NCI-H128 (cell line): ENCODE results near the gene MROH7.
"Not testable (repeated sequence)": the region's sequence is repeated elsewhere in the genome, so short reads cannot be mapped to it uniquely, and the experiment has no call there.

Experiments used
- DNase-seq: peaks from one replicate; lab custom pipeline; 2025; ENCODE audit not compliant: unreplicated experiment; lab: John Stamatoyannopoulos, UW

The MROH7 gene

DNA sequence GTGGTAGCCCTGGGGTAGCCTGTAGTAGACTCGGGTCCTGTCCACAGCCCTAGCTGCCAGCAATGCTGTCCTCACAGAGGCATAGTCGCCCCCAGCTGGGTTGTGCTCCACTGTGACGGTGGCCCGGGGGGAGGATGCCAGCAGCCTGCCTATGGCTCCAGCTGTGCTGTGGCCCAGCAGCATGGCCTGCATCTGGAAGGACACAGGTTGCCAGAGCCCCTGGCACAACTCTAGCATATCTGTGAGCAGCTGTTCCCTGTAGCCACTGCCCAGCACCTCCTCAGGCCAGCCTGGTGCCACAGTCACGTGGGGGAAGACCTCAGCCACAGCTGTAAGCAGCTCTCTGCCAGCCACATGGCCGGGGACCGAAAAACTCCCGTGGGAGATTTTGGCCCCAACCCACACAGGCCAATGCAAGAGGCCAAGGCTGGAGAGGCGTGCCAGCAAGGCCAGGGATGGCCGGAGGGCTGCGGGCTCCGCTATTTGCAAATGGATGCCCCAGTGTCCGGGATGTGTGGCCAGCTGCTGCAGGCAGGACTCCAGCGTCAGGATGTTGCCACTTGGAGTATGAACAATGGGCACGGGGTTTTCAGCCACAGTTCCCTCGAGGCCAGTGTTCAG, 32.2 kb upstream of the MROH7 start:
- DNase-seq = no peak

GRCh38 chr1:54610048-54610447, 31.5 kb upstream of the MROH7 start:
- DNase-seq = no peak

- DNase-seq = no peak
Measured at GRCh38 chr1:54610601-54611580, 30.7 kb upstream of the MROH7 start.

DNA sequence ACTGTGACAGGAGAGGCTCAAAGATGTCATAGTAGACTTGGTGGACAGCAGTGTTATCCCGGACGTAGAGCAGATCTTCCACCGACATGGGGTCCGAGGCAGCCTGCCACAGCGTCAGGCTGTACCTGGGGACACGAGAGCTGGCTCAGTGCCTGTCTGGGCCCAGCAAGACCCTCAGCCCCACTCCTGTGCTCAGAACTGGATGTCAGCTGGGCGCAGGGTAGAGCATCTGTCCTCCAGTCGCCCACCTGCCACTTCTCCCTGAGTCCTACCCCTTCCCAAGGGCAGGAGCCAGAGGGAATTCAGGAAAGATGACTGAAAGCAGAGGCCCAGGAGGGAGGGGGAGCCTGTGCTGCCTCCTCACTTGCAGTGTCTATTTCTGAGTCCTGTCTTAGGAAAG, 30.0 kb upstream of the MROH7 start:
- DNase-seq = no peak

DNA sequence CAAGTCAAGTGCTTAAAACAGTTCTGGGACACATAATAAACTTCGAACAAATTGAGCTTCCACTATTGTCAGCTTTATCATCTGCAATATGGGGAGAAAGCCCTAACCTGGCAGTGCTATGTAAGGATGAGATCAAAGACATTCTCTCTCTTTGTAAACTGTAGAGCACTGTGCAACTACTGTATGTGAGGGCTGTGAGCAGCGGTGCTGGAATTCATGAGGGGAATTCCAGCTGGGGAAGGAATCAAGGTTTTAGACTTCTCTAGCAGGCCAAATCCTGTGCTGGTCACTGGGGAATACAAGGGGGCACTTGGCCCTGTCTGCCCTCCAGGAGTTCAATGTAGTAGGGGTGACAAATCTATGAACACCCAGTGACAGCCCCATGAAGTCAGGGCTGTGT, 27.6 kb upstream of the MROH7 start:
- DNase-seq = no peak

- DNase-seq = no peak
Measured at GRCh38 chr1:54614563-54614962, 27.0 kb upstream of the MROH7 start.

DNA sequence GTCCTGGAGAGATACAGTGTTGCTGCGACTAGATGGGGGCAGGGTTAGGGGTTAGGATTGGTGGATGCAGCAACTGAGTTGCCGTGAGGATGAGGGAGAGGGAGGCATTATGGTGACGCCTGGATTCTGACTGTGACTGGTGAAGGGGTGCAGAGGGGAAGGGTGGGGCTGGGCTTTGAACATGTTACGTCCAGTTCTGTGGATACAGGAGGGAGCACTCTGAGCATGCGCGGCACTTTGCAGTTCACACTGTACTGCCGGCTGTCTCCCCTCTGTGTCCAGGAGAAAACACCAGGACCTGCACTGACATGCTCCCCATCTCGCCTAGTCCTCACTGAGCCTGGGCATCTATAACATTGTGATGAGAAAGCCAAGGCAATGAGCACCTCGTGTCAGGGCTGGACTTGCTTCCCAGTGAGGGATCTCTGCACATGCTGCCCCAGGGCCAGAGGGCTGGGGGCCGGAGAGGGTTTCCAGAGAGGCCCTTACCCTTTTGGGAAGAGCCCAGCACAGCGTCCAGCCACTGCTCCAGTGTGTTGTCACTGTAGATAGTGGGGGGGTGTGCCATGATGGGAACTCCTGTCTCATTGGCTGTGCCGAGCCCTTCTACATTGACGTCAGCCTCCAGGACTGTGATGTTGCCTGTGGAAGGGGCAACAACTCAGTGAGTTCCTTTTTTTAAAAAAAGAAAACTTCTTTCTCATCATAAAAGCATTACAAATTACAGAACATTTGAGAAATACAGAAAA, 25.9 kb upstream of the MROH7 start:
- no peak for DNase-seq

DNA sequence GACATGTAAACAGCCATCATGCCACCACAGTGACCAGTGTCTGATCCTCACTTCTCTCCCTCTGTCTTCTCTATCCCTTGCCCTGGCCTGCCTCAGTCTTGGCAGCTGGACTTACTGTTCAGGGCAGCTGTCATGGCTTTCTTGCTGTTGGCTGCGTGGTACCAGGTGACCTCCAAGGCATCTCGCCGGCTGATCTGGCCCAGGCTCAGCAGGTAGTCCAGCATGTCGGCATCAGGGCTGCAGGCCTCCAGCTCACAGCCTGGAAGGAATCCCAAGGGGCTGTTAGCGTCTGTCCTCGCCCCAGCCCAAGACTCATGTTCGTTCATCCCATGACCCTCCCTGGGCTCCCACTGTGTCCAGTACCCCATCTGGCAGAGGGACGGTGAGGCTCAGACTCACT, 21.8 kb upstream of the MROH7 start:
- DNase-seq = no peak

- DNase-seq = no peak
Measured at GRCh38 chr1:54623216-54624007, 18.2 kb upstream of the MROH7 start, which contains the start of gene FAM151A. Gene FAM151A, minus strand, starts transcription at chr1:54623525. Its CDS starts 130 bp downstream, at chr1:54623395.

GRCh38 chr1:54624466-54625464, 16.8 kb upstream of the MROH7 start:
- no peak for DNase-seq

DNA sequence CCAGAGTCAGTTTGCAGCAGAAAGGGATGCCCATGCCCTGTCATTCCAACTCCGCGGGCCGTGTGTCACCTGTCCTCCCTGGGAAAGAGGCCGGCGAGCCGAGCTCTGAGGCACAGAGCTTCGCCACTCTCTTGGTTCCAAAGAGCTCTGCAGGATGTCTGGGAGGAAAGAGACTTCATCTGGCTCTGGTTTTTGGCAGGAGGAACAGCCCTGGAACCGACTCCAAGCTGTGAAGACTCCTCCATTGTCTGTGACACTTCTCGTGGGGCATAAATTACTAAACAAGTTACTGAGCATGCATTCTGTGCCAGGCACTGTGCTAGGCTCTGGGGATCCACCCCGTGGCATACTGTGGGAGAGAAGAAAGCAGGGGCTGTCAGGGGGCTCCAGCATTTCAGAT, 14.4 kb upstream of the MROH7 start:
- no peak for DNase-seq

GRCh38 chr1:54635804-54636203, 5.8 kb upstream of the MROH7 start:
- DNase-seq = not testable (repeated sequence)

DNA sequence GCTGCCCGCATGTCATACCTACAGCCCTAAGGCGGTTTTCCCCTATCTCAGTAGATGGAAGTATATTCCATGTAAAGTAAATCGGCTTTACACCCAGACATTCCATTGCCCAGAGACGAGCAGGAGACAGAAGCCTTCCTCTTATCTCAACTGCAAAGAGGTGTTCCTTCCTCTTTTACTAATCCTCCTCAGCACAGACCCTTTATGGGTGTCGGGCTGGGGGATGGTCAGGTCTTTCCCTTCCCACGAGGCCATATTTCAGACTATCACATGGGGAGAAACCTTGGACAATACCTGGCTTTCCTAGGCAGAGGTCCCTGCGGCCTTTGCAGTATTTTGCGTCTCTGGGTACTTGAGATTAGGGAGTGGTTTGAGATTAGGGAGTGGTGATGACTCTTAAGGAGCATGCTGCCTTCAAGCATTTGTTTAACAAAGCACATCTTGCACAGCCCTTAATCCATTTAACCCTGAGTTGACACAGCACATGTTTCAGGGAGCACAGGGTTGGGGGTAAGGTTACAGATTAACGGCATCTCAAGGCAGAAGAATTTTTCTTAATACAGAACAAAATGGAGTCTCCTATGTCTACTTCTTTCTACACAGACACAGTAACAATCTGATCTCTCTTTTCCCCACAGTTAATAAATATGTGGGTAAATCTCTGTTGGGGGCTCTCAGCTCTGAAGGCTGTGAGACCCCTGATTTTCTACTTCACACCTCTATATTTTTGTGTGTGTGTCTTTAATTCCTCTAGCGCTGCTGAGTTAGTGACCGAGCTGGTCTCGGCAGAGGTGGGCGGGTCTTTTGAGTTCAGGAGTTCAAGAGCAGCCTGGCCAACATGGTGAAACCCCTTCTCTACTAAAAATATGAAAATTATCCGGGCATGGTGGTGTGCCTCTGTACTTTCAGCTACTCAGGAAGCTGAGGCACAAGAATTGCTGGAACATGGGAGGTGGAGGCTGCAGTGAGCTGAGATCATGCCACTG, 4.8 kb upstream of the MROH7 start:
- DNase-seq = not testable (repeated sequence)

- no peak for DNase-seq
Measured at GRCh38 chr1:54640361-54640760, 1.2 kb upstream of the MROH7 start.

GRCh38 chr1:54643736-54644135, 2.1 kb downstream of the MROH7 start:
- no peak for DNase-seq

DNA sequence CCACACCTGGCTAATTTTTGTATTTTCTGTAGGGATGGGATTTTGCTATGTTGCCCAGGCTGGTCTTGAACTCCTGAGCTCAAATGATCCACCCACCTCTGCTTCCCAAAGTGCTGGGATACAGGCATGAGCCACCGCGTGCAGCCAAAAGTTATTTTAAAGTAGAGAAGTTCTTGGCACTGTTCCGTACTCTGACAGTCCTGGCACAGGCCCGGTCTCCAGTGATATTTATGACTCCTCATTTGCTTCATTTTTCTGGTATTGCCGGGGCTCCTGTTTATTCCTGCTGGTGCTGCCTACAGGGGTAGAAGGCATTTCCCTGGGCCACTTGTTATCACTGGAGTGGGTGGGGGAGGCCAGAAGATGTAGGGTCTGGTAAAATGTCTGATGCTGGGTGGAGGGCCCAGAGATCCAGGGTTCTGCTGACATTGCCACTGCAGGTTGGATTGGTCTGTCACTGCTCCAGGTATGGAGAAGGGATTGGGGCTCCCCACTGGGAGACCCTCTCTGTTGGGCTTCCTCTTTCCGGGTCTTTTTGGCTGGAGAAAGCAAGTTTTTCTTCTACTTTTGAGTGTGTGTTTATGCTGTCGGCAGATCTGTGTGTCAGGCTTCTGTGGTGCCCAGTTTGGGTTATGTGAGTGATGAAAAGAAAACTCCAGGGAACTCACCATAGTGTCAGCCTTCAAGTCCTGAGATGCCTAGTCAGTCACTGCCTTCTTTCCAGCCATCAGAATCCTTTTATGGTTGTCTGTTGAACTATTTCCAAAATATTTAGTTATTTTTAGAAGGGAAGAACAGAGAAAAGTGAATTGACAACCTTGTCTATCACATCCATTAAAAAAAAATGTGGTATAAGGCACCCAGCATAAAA, 4.5 kb downstream of the MROH7 start:
- DNase-seq = no peak

DNA sequence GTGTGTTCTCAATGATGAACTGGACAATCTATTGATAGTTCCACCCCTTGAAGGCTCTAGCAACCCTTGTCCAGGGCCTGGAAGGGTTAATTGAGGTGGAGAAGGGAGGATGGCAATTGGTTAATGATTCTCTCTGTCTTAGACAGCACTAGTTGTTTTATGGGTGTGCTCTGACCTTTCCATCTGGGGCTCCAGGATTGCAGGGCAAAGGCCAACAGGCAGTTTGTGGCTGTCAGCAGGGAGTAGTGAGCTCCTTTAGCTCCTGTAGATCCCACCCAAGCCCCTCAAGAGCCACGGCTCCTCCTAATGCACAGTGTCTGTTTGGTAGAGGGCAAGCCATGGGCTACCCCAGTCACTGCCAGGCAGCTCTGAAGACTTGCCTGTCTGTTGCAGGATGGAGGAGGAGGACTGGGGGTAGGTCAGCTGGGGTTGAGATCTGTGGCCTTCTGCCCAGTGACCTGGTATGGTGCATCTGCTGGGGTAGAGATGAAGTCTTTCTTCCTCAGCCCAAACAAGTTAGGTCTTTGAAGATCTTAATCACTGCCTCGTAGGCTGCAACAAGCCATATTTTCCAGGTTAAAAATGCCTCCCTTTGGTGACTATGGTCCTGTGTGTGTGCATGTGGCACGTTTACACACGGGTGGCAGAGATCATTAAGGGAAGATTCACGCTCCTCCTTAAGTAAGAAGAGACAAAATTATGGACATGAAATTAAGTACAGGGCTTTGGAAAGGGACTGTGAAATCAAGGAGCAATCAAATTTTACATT, 7.7 kb downstream of the MROH7 start:
- no peak for DNase-seq
